HG02938 (cell line): ENCODE results near the gene MEIG1.
"Not testable (repeated sequence)": the region's sequence is repeated elsewhere in the genome, so short reads cannot be mapped to it uniquely, and the experiment has no call there.

Source experiments
- ATAC-seq: cut with Tn5 transposase; IDR thresholded peaks from one replicate; pipeline ENCODE4 v1.9.1; 2021; ENCODE audit warnings: mild to moderate bottlenecking, moderate library complexity; ENCODE audit not compliant: unreplicated experiment

MEIG1 gene

DNA sequence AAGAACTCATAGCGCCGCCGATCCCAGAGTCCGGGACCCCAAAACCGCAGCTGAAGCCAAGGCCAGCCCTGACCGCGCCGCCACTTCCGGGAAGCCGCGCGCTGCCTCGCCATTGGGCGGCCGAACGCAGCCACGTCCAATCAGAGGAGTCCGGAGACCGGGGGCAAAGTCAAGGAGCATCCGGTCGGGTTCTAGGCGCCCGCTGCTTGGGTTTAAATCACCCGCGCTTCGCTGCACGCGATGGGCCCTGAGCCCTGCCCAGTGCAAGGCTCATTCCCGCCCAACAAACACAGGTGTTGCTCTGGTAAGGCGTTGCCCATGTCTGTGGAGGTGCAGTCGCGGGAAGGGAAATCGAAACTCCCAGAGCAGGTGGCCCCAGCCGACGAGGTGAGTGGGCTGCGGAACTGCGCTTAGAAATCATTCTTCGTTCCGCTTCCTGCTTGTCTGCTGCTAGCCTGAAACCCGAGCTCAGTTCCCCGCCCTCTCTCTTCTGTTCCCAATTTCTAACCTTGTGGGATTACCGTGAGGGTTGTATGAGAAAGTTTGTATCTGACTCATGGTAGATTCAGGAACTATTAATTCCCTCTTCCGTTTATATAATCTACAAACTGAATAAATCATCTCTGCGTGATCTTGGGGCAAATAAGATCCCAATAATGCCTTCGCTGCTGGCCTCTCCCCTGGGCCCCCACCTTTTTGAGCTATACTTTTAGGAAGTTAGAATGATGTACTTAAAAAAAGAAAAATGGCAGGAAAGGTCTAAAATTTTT, 5.0 kb upstream of the MEIG1 start, which contains the start of gene DCLRE1C:
TSS of gene DCLRE1C (minus strand) at position 96 of the 770 bp plus-strand sequence. CDS start at position 10, 86 bp downstream.
- peak; percentile 78 for ATAC-seq

DNA sequence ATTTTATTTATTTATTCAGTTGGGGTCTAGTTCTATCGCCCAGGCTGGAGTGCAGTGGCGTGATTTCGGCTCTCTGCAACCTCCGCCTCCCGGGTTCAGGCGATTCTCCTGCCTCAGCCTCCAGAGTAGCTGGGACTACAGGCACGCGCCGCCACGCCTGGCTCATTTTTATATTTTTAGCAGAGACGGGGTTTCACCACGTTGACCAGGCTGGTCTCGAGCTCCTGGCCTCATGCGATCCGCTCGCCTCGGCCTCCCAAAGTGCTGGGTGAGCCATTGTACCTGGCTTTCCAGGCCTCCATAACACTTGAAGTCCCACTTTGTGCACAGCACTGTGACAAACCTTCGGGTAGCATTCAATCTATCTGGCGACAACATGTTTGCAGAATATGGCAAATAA, 4.3 kb upstream of the MEIG1 start:
- ATAC-seq = no peak

DNA sequence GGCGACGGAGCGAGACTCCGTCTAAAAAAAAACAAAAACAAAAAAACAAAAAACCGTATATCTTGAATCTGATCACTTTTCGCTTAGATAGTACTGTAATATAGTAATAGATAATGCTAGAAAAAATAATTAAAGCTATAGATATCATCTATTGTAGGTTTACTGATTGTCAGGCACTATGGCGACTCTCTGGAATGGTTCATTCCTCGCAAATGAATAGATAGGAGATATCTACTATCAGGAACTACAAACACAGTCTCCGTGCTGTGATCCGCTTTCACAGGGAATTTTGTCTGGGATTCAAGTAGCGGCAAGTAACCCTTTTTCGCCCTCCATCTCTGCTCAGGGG, 342 bp upstream of the MEIG1 start:
- no peak for ATAC-seq

DNA sequence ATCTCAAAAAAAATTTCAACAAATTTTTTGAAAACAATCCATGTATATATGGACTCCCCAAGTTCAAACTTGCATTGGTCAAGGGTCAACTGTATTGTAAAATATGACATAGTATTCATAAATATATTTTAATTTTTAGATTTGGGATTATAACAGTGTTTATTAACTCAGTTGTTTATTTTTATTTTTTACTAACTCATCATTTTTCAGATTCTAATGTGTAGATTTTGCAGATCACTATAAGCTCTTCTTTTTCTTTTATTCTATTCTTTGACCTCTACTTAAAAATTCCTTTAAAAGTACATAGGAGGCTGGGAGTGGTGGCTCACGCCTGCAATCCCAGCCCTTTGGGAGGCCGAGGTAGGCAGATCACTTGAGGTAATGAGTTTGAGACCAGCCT, 8.7 kb downstream of the MEIG1 start:
- no peak for ATAC-seq

DNA sequence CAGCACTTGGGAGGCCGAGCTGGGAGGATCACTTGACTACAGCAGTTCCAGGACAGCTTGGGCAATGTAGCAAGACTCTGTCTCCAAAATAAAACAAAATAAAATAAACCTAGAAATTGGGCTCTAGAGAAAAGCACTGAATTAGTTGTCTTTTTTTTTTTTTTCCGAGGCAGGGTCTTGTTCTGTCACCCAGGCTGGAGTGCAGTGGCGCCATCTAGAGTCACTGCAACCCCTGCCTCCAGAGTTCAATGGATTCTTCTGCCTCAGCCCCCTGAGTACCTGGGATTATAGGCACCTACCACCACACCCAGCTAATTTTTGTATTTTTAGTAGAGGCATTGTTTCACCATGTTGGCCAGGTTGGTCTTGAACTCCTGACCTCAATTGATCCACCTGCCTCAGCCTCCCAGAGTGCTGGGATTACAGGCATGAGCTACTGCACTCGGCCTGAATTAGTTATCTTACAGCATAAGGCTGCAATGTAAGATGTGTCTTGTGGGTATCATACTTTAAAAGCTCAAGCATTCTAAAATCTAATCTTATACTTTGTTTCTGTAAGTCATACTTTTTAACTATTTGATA, 12.8 kb downstream of the MEIG1 start:
- ATAC-seq = no peak

DNA sequence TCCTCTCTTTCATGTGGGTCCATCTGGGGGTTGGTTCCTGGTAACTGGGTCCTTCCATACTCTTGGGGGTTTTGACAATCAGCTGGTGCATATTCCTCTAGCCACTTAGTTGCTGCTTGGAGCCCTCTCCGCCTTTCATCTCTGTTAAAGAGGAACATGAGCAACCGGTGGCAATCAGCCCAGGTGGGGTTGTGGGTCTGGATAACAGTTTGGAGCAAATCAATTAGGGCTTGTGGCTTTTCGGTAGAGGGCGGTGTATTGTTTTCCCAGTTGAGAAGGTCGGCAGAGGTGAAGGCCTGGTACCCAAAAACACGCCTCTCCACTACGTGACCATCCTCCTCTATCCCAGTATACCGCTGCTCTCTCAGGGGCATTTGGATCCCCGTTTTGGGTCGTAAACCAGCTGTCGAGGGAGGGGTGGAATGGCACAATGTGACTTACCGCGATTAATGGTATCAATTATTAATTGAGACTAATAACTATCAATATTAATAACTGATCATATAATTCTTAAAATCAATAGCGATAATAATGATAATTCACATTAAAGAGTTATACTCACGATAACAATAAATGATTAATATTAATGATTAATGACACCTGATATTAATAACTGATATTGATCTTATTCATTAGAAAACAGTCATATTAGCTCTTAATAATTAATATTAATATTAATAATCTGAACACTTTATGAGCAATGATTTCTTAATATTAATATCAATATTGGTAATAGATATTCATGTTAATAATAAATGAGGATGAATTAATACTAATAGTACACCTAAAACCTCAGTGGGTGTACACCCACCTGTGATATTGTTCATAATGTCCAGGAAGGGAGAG, 15.2 kb downstream of the MEIG1 start:
- not testable (repeated sequence) for ATAC-seq

DNA sequence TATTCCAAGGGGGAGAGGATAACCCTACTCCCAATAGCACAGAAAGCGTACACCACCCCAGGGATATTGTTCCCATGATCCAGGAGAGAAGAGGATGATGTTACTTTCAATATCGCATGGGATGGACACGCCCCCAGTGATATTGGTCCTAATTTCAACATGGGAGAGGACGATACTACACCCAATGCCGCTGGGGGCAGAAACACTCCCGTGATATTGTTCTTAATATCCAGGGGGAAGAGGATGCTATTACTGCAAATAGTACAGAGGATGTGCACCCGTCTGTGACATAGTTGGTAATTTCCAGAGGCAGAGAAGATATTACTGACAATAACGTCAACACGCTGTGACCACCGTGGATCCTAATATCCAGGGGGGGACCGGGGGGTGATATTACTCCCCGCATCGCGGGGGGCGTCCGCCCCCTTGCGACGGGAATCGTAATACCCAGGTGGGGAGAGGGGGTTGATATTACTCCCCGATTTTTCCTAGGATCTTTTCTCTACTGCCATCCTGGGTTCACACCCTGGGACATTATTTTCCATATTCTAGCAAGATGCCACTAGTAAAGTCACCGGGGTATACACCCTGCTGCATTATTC, 16.6 kb downstream of the MEIG1 start:
- no peak for ATAC-seq

DNA sequence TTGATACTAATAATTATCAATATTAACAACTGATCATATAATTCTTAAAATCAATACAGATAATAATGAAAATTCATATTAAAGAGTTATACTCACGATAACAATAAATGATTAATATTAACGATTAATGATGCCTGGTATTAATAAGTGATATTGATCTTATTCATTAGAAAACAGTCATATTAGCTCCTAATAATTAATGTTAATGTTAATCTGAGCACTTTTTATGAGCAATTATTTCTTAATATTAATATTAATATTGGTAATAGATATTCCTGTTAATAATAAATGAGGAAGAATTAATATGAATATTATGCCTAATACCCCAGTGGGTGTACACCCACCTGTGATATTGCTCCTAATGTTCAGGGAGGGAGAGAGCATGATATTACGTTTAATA, 23.6 kb downstream of the MEIG1 start:
- ATAC-seq = no peak

DNA sequence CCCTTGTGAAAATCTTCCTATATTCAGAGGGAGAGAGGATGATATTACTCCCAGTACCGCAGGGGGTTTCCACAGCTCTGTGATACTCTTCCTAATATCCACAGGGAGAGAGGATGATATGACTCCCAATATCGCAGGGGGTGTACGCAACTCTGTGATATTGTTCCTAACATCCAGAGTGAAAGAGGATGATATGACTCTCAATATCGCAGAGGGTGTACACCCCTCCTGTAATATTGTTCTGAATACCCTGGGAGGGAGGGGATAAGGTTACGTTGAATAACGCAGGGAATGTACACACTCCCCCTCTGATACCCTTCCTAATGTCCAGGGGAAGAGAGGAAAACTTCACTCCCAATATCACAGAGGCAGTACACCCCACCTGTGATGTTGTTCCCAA, 30.4 kb downstream of the MEIG1 start:
- not testable (repeated sequence) for ATAC-seq

DNA sequence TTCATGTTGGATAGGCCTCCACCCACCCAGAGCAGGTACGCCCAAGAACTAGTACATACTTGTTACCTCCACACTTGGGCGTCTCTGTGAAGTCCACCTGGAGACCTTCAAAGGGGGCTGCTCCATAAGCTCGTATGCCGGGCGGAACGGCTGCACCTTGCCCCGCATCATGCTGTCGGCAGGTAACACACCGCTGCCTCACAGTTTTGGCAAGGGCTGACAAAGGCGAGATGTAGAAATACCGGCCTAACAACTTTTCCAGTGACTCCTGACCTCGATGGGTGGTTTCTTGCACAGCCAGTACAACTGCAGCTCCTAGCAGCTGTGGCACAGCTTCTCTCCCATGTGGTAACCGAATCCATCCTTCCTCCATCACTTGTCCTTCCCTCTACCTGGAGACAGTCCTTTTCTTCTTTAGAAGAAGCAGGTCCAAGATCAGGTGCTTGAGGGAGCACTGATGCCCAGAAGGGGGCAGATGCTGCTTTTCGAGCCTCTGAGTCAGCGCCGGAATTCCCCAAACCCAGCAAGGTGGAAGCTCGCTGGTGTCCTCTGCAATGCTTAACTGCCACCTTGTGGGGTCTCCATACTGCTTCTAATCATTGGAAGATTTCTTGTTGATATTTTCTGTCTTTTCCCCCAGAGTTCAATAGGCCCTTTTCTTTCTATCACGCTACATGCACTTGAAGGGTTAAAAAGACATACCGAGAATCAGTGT, 32.0 kb downstream of the MEIG1 start:
- ATAC-seq = not testable (repeated sequence)

DNA sequence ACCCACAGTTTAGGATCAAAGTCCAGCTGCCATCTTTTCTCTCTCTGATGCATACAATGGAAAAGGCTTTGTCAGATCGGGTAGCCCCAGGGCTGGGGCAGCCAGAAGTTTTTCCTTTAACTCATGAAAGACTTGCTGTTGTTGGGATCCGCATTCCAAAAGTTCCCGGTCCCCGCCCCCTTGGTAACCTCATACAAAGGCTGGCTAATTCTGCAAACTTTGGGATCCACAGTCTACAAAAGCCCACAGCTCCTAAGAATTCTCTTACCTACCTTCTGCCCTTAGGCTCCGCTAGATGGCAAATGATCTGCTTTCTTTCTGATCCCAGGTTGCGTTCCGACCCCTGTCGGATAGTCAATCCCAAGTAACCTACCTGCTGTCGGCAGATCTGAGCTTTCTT, 33.1 kb downstream of the MEIG1 start:
- ATAC-seq = not testable (repeated sequence)

DNA sequence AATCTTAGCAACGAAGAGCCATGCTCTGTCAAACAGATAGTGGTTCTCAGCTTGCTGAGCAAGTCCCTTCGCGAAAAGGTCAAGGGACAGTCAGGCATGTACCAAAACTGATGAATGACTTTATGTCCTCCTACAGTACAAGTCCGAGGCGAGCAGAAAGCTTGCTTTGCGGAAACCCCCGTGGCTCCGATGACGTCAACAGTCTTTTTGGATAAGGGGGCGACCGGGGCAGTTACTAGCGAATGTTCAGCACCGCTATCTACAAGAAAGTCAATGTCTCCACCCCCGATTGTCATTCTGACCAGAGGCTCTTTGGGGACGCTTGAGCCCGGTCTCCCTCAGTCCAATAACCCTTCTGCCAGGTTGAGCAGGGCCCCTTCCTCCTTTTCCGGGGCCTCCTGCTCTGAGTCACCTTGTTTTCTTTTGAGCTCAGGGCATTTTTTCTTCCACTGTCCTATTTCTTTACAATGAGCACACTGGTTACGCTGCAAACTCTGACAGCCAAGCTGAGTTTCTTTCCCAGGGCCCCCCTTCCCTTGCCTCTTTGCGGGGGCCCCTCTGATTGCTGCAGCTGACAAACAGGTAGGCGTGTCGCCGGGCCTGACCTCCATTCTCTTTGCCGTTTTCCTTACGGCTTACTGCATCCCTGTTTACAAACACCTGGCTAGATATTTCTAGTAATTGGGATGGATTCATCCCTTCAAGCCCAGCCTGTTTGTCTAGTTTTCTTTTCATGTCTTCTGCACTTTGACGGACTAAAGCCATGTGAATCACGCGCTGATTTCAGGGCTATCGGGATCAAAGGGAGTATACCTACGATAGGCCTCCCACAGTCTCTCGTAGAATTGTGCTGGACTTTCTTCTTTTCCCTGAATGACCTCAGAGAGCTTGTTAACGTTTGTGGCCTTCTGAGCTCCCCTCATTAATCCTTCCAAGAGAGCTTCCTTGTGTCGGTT, 34.6 kb downstream of the MEIG1 start:
- ATAC-seq = not testable (repeated sequence)

DNA sequence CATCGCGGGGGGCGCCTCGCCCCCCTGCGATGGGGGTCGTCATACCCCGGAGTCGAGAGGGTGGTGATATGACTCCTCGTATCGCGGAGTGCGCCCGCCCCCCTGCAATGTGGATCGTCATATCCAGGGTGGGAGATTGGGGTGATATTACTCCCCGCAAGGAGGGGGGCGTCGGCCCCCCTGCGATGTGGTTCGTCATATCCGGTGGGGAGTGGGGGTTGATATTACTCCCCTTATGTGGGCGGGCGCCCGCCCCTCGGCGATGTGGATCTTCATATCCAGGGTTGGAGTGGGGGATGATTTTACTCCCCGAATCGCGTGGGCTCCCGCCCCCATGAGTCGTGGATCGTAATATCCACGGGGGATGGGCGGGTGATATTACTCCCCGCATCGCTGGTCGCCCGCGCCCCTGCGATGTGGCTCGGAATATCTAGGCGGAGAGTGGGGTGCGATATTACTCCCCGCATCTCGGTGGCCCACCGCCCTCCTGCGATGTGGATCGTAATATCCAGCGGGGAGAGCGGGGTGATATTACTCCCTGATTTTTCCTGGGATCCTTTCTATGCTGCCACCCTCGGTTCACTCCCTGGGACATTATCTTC, 36.9 kb downstream of the MEIG1 start:
- no peak for ATAC-seq

DNA sequence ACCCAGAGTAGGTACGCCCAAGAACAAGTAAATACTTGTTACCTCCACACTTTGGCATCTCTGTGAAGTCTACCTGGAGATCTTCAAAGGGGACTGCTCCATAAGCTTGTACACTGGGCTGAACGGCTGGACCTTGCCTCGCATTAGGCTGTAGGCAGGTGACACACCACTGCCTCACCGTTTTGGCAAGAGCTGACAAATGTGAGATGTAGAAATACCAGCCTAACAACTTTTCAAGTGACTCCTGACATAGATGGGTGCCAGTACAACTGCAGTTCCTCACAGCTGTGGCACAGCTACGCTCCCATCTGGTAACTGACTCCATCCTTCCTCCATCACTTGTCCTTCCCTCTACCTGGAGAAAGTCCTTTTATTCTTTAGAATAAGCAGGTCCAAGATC, 54.3 kb downstream of the MEIG1 start:
- ATAC-seq = not testable (repeated sequence)

DNA sequence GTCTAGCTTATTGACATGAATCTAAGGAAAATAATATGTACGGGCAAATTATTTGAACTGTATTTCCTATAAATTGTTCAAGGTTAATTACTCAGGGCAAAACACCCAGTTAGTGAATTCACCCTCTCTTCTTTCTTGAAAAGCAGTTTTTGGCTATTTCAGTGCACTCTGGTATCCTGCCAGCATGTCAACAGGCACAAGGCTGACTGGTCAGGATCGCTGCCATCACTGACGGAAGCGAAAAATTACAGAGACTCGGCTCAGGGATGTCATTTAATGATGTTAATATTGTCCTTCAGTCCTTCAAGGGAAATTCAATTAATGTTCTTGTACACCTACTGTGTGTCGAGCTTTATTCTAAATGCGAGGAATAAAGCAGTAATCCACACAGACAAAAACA, 56.3 kb downstream of the MEIG1 start:
- no peak for ATAC-seq

DNA sequence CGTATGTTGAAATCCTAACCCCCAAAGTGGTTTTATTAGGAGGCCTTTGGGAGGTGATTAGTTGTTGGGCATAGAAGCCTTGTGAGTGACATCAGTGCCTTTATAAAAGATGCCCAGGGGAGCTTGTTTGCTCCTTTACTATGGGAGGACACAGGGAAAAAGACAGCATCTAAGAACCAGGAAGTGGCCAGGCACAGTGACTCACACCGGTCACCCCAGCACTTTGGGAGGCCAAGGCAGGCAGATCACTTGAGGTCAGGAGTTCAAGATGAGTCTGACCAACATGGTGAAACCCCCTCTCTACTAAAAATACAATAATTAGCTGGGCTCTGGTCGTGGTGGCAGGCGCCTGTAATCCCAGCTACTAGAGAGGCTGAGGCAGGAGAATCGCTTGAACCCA, 61.8 kb downstream of the MEIG1 start:
- not testable (repeated sequence) for ATAC-seq
